SK-N-SH (cell line): ENCODE measurements around the gene TACO1.

Experiments used
- CHD2 ChIP-seq: fragments of 150-350 bp; IDR thresholded peaks from 2 replicates; pipeline ENCODE4 v1.6.1; 2018; ENCODE audit warnings: low read length; ENCODE audit not compliant: partially characterized antibody
- CTCF ChIP-seq: fragments of 200-600 bp; sonication (generic); IDR thresholded peaks from 2 replicates; pipeline ENCODE4 v1.6.1; 2017; ENCODE audit warnings: antibody characterized with exemption, mild to moderate bottlenecking, moderate library complexity
- EP300 ChIP-seq, 2 experiments: IDR thresholded peaks; 2 replicates each; pipeline versions ENCODE4 v1.4.0 to v1.6.1; 2012; ENCODE audit warnings: borderline replicate concordance in 1 of 2, low read depth in 1 of 2, low read length in 1 of 2
- FOXJ3 ChIP-seq: sonication (generic); formaldehyde crosslinking; IDR thresholded peaks from 2 replicates; pipeline ENCODE4 v1.5.1; 2020; ENCODE audit warnings: mild to moderate bottlenecking, missing genetic modification reagents
- GATA2 ChIP-seq: sonication (generic); formaldehyde crosslinking; IDR thresholded peaks from 2 replicates; pipeline ENCODE4 v1.5.0; 2020; ENCODE audit warnings: mild to moderate bottlenecking, missing genetic modification reagents
- JUND ChIP-seq: IDR thresholded peaks from 2 replicates; pipeline ENCODE4 v1.4.0; 2012
- MAX ChIP-seq: IDR thresholded peaks from 2 replicates; pipeline ENCODE4 v1.4.0; 2012; ENCODE audit warnings: low read depth
- NRF1 ChIP-seq: IDR thresholded peaks from 2 replicates; pipeline ENCODE4 v1.6.1; 2012; ENCODE audit warnings: low read depth, mild to moderate bottlenecking, low read length
- PBX3 ChIP-seq: IDR thresholded peaks from 2 replicates; pipeline ENCODE4; 2012
- POLR2AphosphoS5 ChIP-seq: IDR thresholded peaks from 2 replicates; pipeline ENCODE4 v1.6.1; 2012; ENCODE audit warnings: low read depth, low read length
- REST ChIP-seq: IDR thresholded peaks from 2 replicates; pipeline ENCODE4 v1.6.1; 2012; ENCODE audit warnings: mild to moderate bottlenecking, low read depth, low read length, moderate library complexity
- SIN3A ChIP-seq: IDR thresholded peaks from 2 replicates; pipeline ENCODE4 v1.6.1; 2012; ENCODE audit warnings: low read depth, mild to moderate bottlenecking, low read length, moderate library complexity, borderline replicate concordance
- USF2 ChIP-seq: fragments of 150-350 bp; IDR thresholded peaks from 2 replicates; pipeline ENCODE4 v1.6.1; 2017; ENCODE audit warnings: antibody characterized with exemption, low read length, low read depth, borderline replicate concordance

- TF ChIP-seq SIN3A, result no peak
- TF ChIP-seq FOXJ3, result no peak
- TF ChIP-seq USF2, result no peak
- TF ChIP-seq PBX3, result no peak
- TF ChIP-seq EP300 (IDR thresholded peaks at IDR 0.05; ENCODE audit: borderline replicate concordance in 1 of 2, low read depth in 1 of 2, low read length in 1 of 2), result no peak
- TF ChIP-seq CTCF, result no peak
- TF ChIP-seq CHD2, result no peak
- TF ChIP-seq JUND, result no peak
- no peak for TF ChIP-seq POLR2AphosphoS5
- TF ChIP-seq MAX, result no peak
- no peak for TF ChIP-seq REST
- TF ChIP-seq GATA2 (CRISPR knock-in tag), result no peak
- no peak for TF ChIP-seq NRF1
Observed at GRCh38 chr17:63613663-63614062, 13.0 kb downstream of the TACO1 start.
